Endothelial cell of umbilical vein (primary cell): ENCODE results near the gene NCAN.

Source experiments
- FOS ChIP-seq: IDR thresholded peaks from 2 replicates; pipeline ENCODE4 v1.6.1; 2011; ENCODE audit warnings: mild to moderate bottlenecking, low read length, moderate library complexity, borderline replicate concordance; ENCODE audit not compliant: insufficient read depth
- MYC ChIP-seq: IDR thresholded peaks from one replicate; pipeline ENCODE4 v1.6.1; 2011; ENCODE audit warnings: mild to moderate bottlenecking, low read depth, low read length
- POLR2A ChIP-seq: IDR thresholded peaks from 2 replicates; pipeline ENCODE4 v1.6.1; 2012; ENCODE audit warnings: low read depth, mild to moderate bottlenecking, control low read depth, low read length
- POLR2AphosphoS5 ChIP-seq: IDR thresholded peaks from 2 replicates; pipeline ENCODE4 v1.6.1; 2012; ENCODE audit warnings: low read depth, mild to moderate bottlenecking, control low read depth, low read length, moderate library complexity; ENCODE audit not compliant: insufficient read depth
- TF ChIP-seq, protein P1 (sequence below), 2 donors: IDR thresholded peaks; 1 replicate in 1 of 2; 2 replicates in 1 of 2; pipeline ENCODE4 v1.5.1; 2011; ENCODE audit warnings: low read length in 2 of 2, mild to moderate bottlenecking in 2 of 2, moderate library complexity in 2 of 2, control low read depth in 1 of 2, inconsistent platforms in 1 of 2, low read depth in 1 of 2; ENCODE audit not compliant: insufficient read depth in 1 of 2; ENCODE audit errors: extremely low read depth in 1 of 2

DNA sequence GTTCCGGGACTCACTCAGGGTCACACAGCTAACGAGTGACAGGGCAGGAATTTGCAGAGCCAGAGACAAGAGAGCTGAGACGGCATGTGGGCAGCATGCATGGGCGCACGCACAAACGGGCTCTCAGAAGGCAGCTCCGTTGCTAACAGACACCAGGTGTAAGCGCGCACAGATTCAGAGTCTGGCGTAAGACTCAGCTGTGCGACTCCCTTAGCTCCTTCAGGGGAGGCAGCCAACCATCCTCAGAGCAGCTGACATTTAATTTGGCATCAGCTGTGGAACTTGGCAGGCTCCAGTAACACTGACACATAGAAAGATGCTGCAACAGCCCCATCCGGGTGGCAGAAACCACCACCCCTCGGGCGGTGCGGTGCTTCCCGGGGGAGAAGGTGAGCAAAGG, 68.8 kb downstream of the NCAN start:
- TF ChIP-seq, protein P1, sequence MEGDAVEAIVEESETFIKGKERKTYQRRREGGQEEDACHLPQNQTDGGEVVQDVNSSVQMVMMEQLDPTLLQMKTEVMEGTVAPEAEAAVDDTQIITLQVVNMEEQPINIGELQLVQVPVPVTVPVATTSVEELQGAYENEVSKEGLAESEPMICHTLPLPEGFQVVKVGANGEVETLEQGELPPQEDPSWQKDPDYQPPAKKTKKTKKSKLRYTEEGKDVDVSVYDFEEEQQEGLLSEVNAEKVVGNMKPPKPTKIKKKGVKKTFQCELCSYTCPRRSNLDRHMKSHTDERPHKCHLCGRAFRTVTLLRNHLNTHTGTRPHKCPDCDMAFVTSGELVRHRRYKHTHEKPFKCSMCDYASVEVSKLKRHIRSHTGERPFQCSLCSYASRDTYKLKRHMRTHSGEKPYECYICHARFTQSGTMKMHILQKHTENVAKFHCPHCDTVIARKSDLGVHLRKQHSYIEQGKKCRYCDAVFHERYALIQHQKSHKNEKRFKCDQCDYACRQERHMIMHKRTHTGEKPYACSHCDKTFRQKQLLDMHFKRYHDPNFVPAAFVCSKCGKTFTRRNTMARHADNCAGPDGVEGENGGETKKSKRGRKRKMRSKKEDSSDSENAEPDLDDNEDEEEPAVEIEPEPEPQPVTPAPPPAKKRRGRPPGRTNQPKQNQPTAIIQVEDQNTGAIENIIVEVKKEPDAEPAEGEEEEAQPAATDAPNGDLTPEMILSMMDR (IDR thresholded peaks at IDR 0.05; ENCODE audit: extremely low read depth in 1 of 2, insufficient read depth in 1 of 2, low read depth in 1 of 2, low read length in 2 of 2): no peak
- no peak for TF ChIP-seq MYC
- no peak for TF ChIP-seq POLR2A
- TF ChIP-seq POLR2AphosphoS5: no peak
- no peak for TF ChIP-seq FOS
